LNCaP clone FGC (cell line): Measurements from ENCODE around the gene PAX6.

Experiments used
- DNase-seq: peaks from one replicate; pipeline ENCODE4 v3.0.0-alpha.2; 2011; ENCODE audit warnings: low read depth
- H3K4me3 ChIP-seq: 2 replicates; pipeline ENCODE4 v1.5.1; 2011; ENCODE audit warnings: mild to moderate bottlenecking, low read depth, low read length, control low read depth
- CTCF ChIP-seq: IDR thresholded peaks from 2 replicates; pipeline ENCODE4 v1.5.1; 2012; ENCODE audit warnings: mild to moderate bottlenecking; ENCODE audit not compliant: control insufficient read depth, insufficient read depth; ENCODE audit errors: extremely low read depth

PAX6 gene

GRCh38 chr11:31822175-31822926, 11.2 kb upstream of the PAX6 start:
- H3K4me3 ChIP-seq = no peak overlapping the region
- TF ChIP-seq CTCF = no peak
- DNase-seq = no peak

- no peak overlapping the region for H3K4me3 ChIP-seq
- no peak for DNase-seq
- no peak for TF ChIP-seq CTCF
Measured at GRCh38 chr11:31821766-31822165, 10.6 kb upstream of the PAX6 start.

- TF ChIP-seq CTCF = no peak
Measured at GRCh38 chr11:31821235-31821764, 10.2 kb upstream of the PAX6 start.

GRCh38 chr11:31820438-31820818, 9.3 kb upstream of the PAX6 start:
- no peak for DNase-seq
- H3K4me3 ChIP-seq = no peak overlapping the region
- no peak for TF ChIP-seq CTCF

More at GRCh38 chr11:31821235-31821764, 10.2 kb upstream of the PAX6 start:
- no peak for DNase-seq
- H3K4me3 ChIP-seq = no peak overlapping the region

GRCh38 chr11:31819621-31820437, 8.7 kb upstream of the PAX6 start:
- DNase-seq = no peak
- no peak overlapping the region for H3K4me3 ChIP-seq
- no peak for TF ChIP-seq CTCF

- H3K4me3 ChIP-seq = no peak overlapping the region
- no peak for DNase-seq
Measured at GRCh38 chr11:31818874-31819331, 7.8 kb upstream of the PAX6 start.

More at GRCh38 chr11:31818874-31819331, 7.8 kb upstream of the PAX6 start:
- no peak for TF ChIP-seq CTCF
